SU-DHL-6 (cell line): ENCODE results near the gene UNC5C.

Experiments used
- H2AFZ ChIP-seq: fragments of 200-600 bp; sonication (generic); 2 replicates; pipeline ENCODE4 v1.6.1; 2014; ENCODE audit warnings: low read depth, mild to moderate bottlenecking, moderate library complexity, mixed read lengths, antibody characterized with exemption, low read length; ENCODE audit not compliant: severe bottlenecking
- H3F3A ChIP-seq: fragments of 200-600 bp; shearing (Covaris generic); 2 replicates; pipeline ENCODE4 v1.6.0; 2016; ENCODE audit warnings: antibody characterized with exemption, mild to moderate bottlenecking; ENCODE audit not compliant: insufficient read depth
- H3K27ac ChIP-seq: fragments of 200-600 bp; sonication (generic); 2 replicates; pipeline ENCODE4 v1.5.1; 2016; ENCODE audit warnings: low read depth, mild to moderate bottlenecking, low read length, moderate library complexity, mixed read lengths
- H3K27me3 ChIP-seq: fragments of 200-600 bp; sonication (generic), shearing (Covaris generic); 2 replicates; pipeline ENCODE4 v1.6.0; 2014; ENCODE audit warnings: mild to moderate bottlenecking, low read length
- H3K36me3 ChIP-seq: fragments of 200-600 bp; sonication (generic); 2 replicates; pipeline ENCODE4 v1.6.1; 2014; ENCODE audit warnings: mild to moderate bottlenecking, low read length, mixed read lengths
- H3K4me2 ChIP-seq: fragments of 300-600, 200-600 bp; shearing (Covaris generic), sonication (generic); 2 replicates; pipeline ENCODE4 v1.6.0; 2014; ENCODE audit warnings: low read length, low read depth, mild to moderate bottlenecking; ENCODE audit not compliant: poor library complexity, severe bottlenecking
- H3K4me3 ChIP-seq: fragments of 200-600 bp; sonication (generic); 2 replicates; pipeline ENCODE4 v1.5.1; 2014; ENCODE audit warnings: antibody characterized with exemption, low read length, mild to moderate bottlenecking, mixed read lengths; ENCODE audit not compliant: insufficient read depth, poor library complexity, severe bottlenecking
- H3K79me2 ChIP-seq: fragments of 200-600 bp; sonication (generic); 2 replicates; pipeline ENCODE4 v1.6.1; 2014; ENCODE audit warnings: mild to moderate bottlenecking, low read length, moderate library complexity; ENCODE audit not compliant: insufficient read depth
- H3K9ac ChIP-seq: fragments of 200-600 bp; sonication (generic); 2 replicates; pipeline ENCODE4 v1.7.0; 2014; ENCODE audit warnings: mild to moderate bottlenecking, low read length
- H3K9me2 ChIP-seq: fragments of 200-600 bp; sonication (generic); replicated peaks from 2 replicates; pipeline ENCODE4 v1.6.1; 2014; ENCODE audit warnings: low read length; ENCODE audit not compliant: insufficient read depth
- H3K9me3 ChIP-seq: fragments of 200-600 bp; sonication (generic); 2 replicates; pipeline ENCODE4 v1.6.1; 2014; ENCODE audit warnings: low read length, mixed read lengths; ENCODE audit not compliant: insufficient read depth
- H4K20me1 ChIP-seq: fragments of 200-600 bp; sonication (generic); 2 replicates; pipeline ENCODE4 v1.6.1; 2014; ENCODE audit warnings: low read depth, mild to moderate bottlenecking, antibody characterized with exemption, low read length, moderate library complexity, mixed read lengths
- EZH2phosphoT487 ChIP-seq: fragments of 200-600 bp; sonication (generic), shearing (Covaris generic); conservative IDR thresholded peaks from 2 replicates; pipeline ENCODE4 v1.6.1; 2018; ENCODE audit warnings: mild to moderate bottlenecking, antibody characterized with exemption, low read length, moderate library complexity, mixed read lengths
- TF ChIP-seq, protein P1 (sequence below): fragments of 200-600 bp; sonication (generic); IDR thresholded peaks from one replicate; pipeline ENCODE4 v1.5.1; 2017; ENCODE audit warnings: antibody characterized with exemption, mild to moderate bottlenecking, low read length, moderate library complexity; ENCODE audit not compliant: insufficient read depth, poor library complexity, severe bottlenecking

UNC5C gene

DNA sequence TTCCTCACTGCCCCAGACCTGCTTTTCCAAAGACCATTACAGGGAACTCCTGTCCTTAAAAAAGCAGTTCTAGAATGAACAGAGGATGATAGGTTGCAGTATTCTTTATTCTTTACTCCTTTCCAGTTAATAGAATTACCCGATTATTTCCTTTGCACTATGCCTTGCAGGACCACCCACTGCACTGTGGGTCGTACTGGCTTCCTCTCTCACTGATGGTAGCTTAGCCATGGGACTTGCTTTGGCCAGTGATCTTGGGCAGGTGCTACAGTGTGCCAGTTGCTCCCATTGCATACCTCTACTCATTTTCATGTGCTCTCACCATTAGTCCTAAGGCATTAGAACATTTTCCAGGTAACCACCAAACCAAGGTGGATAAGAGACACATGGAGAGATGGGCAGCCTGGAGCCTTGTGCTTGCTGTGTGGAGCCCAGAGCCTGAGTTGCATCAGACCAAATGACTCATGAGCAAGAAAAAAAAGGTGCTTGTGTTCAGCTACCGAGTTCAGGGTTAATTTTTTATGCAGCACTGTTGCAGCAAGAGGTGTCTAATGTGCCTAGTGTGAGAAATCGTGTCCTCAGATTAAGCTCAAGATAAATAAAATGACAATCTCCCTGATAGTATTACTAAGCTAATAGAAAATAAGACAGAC lies 7.6 kb upstream of the UNC5C start:
- H3K27ac ChIP-seq = no peak overlapping the region
- H3K9me2 ChIP-seq = no peaks in the 10 kb centered on the region
- no peaks in the 10 kb centered on the region for H3K79me2 ChIP-seq
- no peak overlapping the region for H3K4me2 ChIP-seq
- TF ChIP-seq EZH2phosphoT487 = no peak
- TF ChIP-seq, protein P1, sequence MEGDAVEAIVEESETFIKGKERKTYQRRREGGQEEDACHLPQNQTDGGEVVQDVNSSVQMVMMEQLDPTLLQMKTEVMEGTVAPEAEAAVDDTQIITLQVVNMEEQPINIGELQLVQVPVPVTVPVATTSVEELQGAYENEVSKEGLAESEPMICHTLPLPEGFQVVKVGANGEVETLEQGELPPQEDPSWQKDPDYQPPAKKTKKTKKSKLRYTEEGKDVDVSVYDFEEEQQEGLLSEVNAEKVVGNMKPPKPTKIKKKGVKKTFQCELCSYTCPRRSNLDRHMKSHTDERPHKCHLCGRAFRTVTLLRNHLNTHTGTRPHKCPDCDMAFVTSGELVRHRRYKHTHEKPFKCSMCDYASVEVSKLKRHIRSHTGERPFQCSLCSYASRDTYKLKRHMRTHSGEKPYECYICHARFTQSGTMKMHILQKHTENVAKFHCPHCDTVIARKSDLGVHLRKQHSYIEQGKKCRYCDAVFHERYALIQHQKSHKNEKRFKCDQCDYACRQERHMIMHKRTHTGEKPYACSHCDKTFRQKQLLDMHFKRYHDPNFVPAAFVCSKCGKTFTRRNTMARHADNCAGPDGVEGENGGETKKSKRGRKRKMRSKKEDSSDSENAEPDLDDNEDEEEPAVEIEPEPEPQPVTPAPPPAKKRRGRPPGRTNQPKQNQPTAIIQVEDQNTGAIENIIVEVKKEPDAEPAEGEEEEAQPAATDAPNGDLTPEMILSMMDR = no peak
- H2AFZ ChIP-seq = no peak overlapping the region
- no peaks in the 10 kb centered on the region for H4K20me1 ChIP-seq
- no peaks in the 10 kb centered on the region for H3K9me3 ChIP-seq
- H3F3A ChIP-seq = no peaks in the 10 kb centered on the region
- H3K27me3 ChIP-seq = no peaks in the 10 kb centered on the region
- no peak overlapping the region for H3K9ac ChIP-seq
- H3K4me3 ChIP-seq = no peak overlapping the region
- H3K36me3 ChIP-seq = no peaks in the 10 kb centered on the region

DNA sequence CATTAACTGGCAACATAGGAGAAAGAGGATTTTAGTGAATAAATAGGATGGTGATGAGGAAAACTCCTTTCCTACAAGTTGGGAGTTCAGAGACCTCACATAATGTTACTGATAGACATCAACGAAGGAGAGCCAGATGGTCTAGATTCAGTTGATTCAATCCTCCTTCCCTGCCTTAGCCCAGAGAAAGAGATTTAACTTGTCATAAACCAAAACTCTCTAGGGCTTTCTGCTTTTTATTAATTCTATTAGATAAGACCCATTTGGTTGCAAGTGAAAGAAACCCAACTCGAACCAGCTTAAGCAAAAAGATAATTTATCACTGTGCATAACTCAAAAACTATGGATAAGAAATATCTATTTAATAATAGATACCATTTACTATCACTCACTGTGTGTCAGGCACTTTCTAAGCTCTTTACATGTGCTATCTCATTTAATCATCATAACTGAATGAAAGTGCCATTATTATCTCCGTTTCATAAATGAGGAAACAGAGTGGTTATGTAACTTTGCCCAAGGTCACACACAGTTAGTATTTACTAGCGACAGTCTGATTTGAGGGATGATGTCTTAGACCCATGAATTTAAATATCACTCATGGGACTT lies 4.3 kb upstream of the UNC5C start:
- H3K9me3 ChIP-seq = no peaks in the 10 kb centered on the region

DNA sequence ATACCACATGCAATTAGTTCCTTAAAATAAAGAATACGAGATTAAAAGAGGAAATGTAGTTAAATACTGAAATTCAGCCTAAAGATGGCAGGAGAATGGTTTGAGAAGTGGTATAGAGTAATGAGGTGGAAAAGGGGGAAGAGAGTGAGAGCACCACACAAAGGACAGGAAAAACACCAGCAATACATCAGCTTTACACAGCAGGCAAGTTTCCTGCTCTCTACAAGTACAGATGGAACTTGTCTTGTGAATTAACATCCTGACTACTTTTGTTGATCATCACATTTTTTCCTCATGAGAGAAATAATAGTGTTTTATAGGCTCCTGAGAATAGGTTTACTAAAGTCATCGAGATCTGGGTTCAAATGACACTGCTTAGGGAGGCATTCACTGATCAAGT lies 2.9 kb upstream of the UNC5C start:
- no peak overlapping the region for H3K27ac ChIP-seq
- H3K9ac ChIP-seq = no peak overlapping the region
- H2AFZ ChIP-seq = no peak overlapping the region
- no peaks in the 10 kb centered on the region for H3K9me3 ChIP-seq
- TF ChIP-seq EZH2phosphoT487 = no peak
- TF ChIP-seq, protein P1 = no peak
- H4K20me1 ChIP-seq = no peaks in the 10 kb centered on the region
- H3K36me3 ChIP-seq = no peaks in the 10 kb centered on the region
- H3K4me2 ChIP-seq = no peak overlapping the region
- no peaks in the 10 kb centered on the region for H3K79me2 ChIP-seq
- H3F3A ChIP-seq = no peaks in the 10 kb centered on the region
- no peaks in the 10 kb centered on the region for H3K27me3 ChIP-seq
- H3K9me2 ChIP-seq = no peaks in the 10 kb centered on the region
- no peak overlapping the region for H3K4me3 ChIP-seq

More for the DNA sequence above, 4.3 kb upstream of the UNC5C start:
- no peak overlapping the region for H3K4me2 ChIP-seq
- no peak overlapping the region for H3K9ac ChIP-seq
- no peaks in the 10 kb centered on the region for H3K36me3 ChIP-seq
- H3K9me2 ChIP-seq = no peaks in the 10 kb centered on the region
- H3K27me3 ChIP-seq = no peaks in the 10 kb centered on the region
- no peaks in the 10 kb centered on the region for H3F3A ChIP-seq
- H4K20me1 ChIP-seq = no peaks in the 10 kb centered on the region
- H2AFZ ChIP-seq = no peak overlapping the region
- TF ChIP-seq, protein P1 = no peak
- no peak for TF ChIP-seq EZH2phosphoT487
- no peak overlapping the region for H3K27ac ChIP-seq
- H3K4me3 ChIP-seq = no peak overlapping the region
- no peaks in the 10 kb centered on the region for H3K79me2 ChIP-seq
